ENCODE results near the gene AMOTL2.

The AMOTL2 gene

DNA sequence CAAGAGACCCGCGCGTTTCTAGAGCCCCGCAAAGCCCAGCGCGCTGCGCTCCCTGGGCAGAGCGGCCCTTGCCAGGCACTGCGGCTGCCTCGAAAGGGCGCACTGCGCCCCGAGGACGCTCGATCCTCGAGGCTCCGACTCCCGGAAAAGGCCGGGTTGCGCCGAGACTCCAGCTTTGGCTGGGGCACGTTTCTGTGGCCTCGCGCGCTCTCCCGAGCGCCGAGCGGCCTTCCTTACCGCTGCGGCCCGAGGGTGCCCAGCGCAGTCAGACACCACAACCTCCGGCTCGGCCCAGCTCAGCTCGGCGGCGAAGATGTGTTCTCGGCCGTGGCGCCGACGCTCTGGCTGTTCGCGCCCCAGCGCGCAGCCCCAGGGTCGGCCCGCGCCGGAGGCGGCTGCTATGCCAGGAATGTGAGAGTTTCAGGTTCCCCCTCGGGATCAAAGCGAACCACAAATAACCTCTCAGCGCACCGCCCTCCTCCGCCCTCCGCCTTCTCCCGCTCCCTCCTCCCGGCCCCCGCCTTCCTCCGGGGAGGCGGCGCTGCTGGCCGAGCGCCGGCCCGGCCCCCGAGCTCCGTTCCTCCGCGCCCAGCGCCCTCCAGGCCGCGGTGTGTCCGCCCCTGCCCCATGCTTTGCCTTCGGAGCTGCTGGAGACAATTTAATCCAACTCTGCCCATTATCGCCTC is at the start of gene AMOTL2:
AMOTL2 (minus strand) TSS at position 343 of the 686 bp plus-strand sequence. CDS start 3,014 bp downstream, outside the sequence.
- no peak for DNase-seq (ENCODE audit: low read depth)

GRCh38 chr3:134423153-134423552 is 48.9 kb upstream of the AMOTL2 start:
- DNase-seq (ENCODE audit: low read depth), result no peak

GRCh38 chr3:134419960-134420321 is 45.7 kb upstream of the AMOTL2 start:
- DNase-seq (ENCODE audit: low read depth), result no peak

GRCh38 chr3:134419214-134419959 is 45.1 kb upstream of the AMOTL2 start:
- no peak for DNase-seq (ENCODE audit: low read depth)

DNA sequence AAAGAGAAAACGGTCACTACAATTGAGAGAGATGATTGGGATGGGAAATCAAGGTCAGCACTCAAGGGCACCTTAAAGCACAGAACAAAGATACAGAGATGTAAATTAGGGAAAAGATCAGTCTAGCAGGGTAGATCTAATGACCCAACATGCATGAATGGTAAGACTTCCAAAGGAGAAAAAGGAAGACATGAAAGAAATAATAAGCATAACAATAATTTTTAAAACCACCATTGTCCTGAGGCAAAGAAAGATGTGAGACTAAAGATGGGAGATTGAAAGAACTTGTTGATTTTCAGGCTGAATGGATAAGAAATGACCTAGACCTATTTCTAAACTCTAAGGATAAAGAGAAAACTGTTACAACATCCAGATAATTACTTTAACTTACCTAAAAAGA is 34.8 kb upstream of the AMOTL2 start:
- DNase-seq (ENCODE audit: low read depth), result no peak

DNA sequence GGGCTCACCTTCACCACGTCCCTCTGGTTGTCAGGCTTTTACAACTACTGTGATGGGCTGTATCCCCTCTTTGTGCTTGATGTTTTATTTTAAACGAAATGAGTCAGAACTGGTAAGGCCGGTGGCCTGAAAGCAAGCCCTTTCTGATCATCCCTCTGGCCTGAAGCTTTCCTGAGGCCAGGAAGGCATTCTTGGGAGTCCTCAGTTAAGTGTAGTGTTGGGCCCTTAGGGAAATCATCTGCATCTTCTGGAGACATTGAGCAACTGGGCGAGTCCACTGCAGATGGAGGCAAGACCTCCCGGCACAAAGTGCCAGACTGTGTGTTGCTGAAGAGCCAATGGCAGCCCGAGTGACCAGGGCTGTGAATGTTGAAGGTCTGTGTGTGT is 33.0 kb upstream of the AMOTL2 start:
- DNase-seq (ENCODE audit: low read depth), result no peak

DNA sequence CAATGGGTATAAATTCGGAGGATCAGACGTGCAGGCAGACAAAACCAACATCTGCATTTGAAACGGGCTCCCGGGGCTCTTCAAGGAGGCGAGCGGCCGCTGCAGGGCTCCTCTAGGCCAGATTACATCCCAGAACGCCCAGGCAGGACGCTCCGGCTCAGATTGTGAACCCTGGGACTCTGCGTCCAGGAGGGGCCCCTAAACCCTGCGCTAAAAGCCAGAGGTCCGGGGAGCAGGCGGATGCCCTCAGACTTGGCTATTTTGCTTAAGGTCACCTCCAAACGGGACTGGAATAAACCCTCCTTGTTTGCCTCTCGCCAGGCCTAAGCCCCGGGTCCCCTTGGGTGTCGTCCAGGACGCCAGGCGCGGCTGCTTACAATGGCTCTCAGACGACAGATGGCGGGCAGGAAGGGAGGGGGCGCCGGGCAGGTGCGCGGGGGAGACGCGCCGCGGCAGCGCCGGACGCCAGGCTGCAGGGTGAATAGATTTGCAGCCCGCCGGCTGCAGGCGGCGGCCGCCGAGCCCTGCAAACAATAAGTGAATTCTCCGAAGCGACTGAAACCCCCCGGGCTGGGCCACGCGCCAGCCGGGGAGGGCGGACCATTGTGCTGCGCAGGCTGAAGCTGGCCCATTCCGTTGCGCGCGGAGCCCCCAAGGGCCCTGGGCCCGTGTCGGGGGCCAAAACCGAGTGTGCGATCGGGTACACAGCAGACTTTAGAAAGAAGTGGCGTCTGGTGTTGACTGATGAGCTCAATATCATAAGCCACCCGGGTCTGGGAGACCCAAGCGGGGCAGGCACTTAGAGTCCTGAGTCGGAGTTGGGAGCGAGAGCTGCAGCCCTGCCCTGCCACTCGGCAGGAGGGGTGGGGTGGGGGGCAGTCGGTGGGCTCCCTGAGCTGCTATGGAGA is 32.3 kb upstream of the AMOTL2 start:
- no peak for DNase-seq (ENCODE audit: low read depth)

GRCh38 chr3:134404366-134404885 is 30.2 kb upstream of the AMOTL2 start:
- DNase-seq (ENCODE audit: low read depth), result no peak

GRCh38 chr3:134397755-134398154 is 23.5 kb upstream of the AMOTL2 start:
- no peak for DNase-seq (ENCODE audit: low read depth)

- DNase-seq (ENCODE audit: low read depth), result no peak
These were observed 20.9 kb upstream of the AMOTL2 start for GRCh38 chr3:134395103-134395502.

DNA sequence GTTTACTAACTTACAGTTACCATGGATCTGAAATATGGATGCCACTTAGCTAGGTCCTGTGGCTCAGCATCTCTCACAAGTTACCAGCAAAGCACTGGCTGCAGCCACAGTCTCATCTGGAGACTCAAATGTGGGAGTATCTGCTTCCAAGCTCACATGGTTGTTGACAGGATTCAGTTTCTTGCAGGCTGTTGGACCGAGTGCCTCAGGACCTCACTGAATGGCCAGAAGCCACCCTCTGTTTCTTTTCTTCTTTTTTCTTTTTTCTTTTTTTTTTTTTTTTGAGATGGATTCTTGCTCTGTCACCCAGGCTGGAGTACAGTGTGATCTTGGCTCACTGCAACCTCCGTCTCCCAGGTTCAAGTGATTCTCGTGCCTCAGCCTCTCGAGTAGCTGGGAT is 20.1 kb upstream of the AMOTL2 start:
- DNase-seq (ENCODE audit: low read depth), result no peak

DNA sequence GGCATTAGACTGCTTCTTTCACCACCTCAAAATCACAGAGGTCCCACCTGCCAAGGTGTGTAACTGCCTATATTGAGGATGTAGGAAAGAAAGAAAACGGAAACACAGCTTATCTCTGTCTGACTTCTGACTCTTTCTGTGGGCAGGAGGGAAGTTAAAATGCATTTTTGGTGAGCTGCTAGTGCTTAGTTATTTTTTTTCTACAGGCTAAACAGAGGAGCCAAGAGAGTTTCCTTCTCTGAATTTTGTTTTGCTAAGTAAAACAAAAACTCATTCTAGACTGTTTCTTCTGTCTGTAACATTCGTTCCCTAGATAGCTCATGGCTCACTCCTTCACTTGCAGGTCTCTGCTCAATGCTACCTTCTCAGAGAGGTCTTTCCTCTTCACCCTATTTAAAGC is 18.8 kb upstream of the AMOTL2 start:
- no peak for DNase-seq (ENCODE audit: low read depth)

DNA sequence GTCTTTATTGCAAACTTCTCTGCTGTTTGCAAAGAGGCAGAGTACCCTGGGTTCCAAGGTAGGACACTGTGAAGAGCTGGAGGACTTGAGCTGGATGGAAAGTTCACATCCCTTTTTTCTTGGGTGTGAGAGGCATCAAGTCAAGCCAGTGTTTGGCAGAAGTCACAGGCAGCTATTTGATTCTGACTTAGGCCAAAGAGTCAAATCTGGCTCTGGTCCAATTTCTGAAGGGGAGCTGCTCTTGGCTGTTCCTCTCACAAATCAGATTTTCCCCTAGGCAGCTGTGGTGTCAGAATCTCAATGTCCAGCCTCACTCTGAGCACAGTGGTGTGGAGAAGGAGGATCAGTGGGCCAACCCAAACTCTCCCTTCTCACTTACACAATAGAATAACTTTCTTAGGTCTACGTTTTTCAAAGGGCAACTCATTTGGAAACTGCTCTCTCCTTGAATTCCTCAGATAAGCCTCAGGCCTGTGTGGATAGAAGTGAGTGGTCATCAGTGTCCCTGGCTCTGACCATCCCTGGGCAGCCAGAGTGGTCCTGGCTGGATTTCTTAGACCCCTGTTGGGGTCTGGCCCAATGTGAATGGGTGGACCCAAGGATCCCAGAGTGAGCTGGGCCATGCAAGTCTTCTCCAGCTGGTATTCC is 18.2 kb upstream of the AMOTL2 start:
- no peak for DNase-seq (ENCODE audit: low read depth)

- no peak for DNase-seq (ENCODE audit: low read depth)
These were observed 15.6 kb upstream of the AMOTL2 start for GRCh38 chr3:134389865-134390264.

- DNase-seq (ENCODE audit: low read depth), result no peak
These were observed 14.7 kb upstream of the AMOTL2 start for GRCh38 chr3:134388788-134389485.

DNA sequence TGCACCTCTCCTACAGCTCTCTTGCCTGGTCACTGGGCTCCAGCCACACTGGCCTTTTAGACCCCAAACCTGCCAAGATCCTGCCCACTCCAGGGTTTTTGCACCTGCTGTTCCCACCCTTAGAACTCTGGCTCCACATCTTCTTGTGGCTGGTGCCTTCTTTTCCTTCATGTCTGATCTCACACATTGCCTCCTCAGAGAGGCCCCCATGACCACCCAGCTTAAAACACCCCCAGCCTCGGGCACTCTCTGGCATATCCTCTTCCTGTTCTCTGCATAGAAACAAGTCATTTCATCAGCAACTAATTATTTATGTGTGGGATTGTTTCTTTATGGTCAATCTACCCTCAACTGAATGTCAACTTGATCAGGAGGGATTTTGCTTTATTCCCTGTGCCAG is 14.0 kb upstream of the AMOTL2 start:
- DNase-seq (ENCODE audit: low read depth), result no peak

GRCh38 chr3:134387293-134387692 is 13.0 kb upstream of the AMOTL2 start:
- DNase-seq (ENCODE audit: low read depth), result no peak

- no peak for DNase-seq (ENCODE audit: low read depth)
These were observed 10.7 kb upstream of the AMOTL2 start for GRCh38 chr3:134384963-134385362.

GRCh38 chr3:134381831-134382442 is 7.7 kb upstream of the AMOTL2 start:
- DNase-seq (ENCODE audit: low read depth), result no peak

- no peak for DNase-seq (ENCODE audit: low read depth)
These were observed 6.8 kb upstream of the AMOTL2 start for GRCh38 chr3:134381076-134381475.

DNA sequence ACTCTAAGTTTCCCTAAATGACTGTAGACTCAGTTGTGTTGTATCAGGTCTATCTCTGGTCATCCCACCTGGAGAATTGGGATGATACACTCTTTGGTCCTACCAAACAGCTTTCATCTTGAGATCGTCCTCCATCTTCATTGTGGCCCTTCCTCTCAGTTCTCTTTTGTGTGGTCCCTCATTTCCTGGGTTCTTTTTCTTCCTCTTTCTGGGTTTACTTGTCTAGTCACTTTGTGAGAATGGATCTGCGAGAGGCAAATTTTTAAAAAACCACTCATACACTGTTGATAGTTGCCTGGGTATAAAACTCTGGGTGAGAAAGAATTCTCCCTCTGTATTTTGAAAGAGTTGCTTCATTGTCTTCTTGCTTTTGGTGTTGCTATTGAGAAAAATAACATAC is 6.0 kb upstream of the AMOTL2 start:
- no peak for DNase-seq (ENCODE audit: low read depth)

All from activated T-cell treated with anti-CD3 and anti-CD28 coated beads for 24 hours (primary cell).